Colonic mucosa (tissue), 4 donors: ENCODE measurements around the gene FAM240A. TPM values are rescaled to one million over a fixed set of nuclear protein-coding genes. Genes with fewer than 3 reads are reported as not detected.

Experiments
- DNase-seq: peaks from one replicate; pipeline ENCODE4 v3.0.0-alpha.2; 2020
- H3K27ac ChIP-seq: fragments of 200-600 bp; one replicate; pipeline ENCODE4 v1.8.0; 2021
- H3K27me3 ChIP-seq: fragments of 200-600 bp; one replicate; pipeline ENCODE4 v1.8.0; 2021
- H3K36me3 ChIP-seq: fragments of 200-600 bp; one replicate; pipeline ENCODE4 v1.8.0; 2021
- H3K4me1 ChIP-seq: fragments of 200-600 bp; one replicate; pipeline ENCODE4 v1.8.0; 2021; ENCODE audit warnings: mild to moderate bottlenecking
- H3K4me3 ChIP-seq: fragments of 200-600 bp; one replicate; pipeline ENCODE4 v1.8.0; 2021
- H3K9ac ChIP-seq, 2 donors: one replicate each; pipeline ENCODE4 v1.7.0; 2013; ENCODE audit warnings: control low read depth in 2 of 2, low read depth in 2 of 2, low read length in 2 of 2
- H3K9me3 ChIP-seq: fragments of 200-600 bp; one replicate; pipeline ENCODE4 v1.8.0; 2021
- CTCF ChIP-seq: fragments of 200-600 bp; IDR thresholded peaks from one replicate; pipeline ENCODE4 v1.8.0; 2022; ENCODE audit warnings: antibody characterized with exemption, mild to moderate bottlenecking
- intact Hi-C: fragments of 100-400 bp; cut with DNase I; formaldehyde crosslinking; loops from one replicate; pipeline ENCODE4 v1.14.1; 2022
- total RNA-seq, 2 donors: library from RNA; stranded (reverse); fragmentation: NEBNext Ultra II Directional in 1 of 2; extraction: Animal tissue kit (Norgen Biotek cat#: 25700) in 1 of 2; gene quantifications; one replicate each; pipeline ENCODE4 v1.2.1, GENCODE V29; 2021
- donor health status: healthy.
- donor health status: DM: no; HTN: no; CAD: no.
- donor health status: DM: no; HTN: no; CAD: no.

FAM240A gene
- total RNA-seq, 2 donors from 2014 or later = not detected

GRCh38 chr3:46667657-46668056 lies 55.3 kb downstream of the FAM240A start:
- Histone ChIP-seq H3K27ac (no peak overlapping the region), H3K4me3 (no peak overlapping the region), H3K27me3 (no peaks in the 10 kb centered on the region), H3K9ac (no peak overlapping the region), H3K4me1 (no peaks in the 10 kb centered on the region), H3K36me3 (no peaks in the 10 kb centered on the region), H3K9me3 (no peaks in the 10 kb centered on the region)
- no peak for DNase-seq
- TF ChIP-seq CTCF = no peak
- intact Hi-C loops = no loop called here

GRCh38 chr3:46668116-46668515 lies 55.8 kb downstream of the FAM240A start:
- DNase-seq = no peak
- no peaks in the 10 kb centered on the region for H3K9me3 ChIP-seq
- H3K4me1 ChIP-seq = no peaks in the 10 kb centered on the region
- H3K4me3 ChIP-seq = no peak overlapping the region
- H3K36me3 ChIP-seq = no peaks in the 10 kb centered on the region
- TF ChIP-seq CTCF = no peak
- no peak overlapping the region for H3K27ac ChIP-seq
- no peaks in the 10 kb centered on the region for H3K27me3 ChIP-seq
- intact Hi-C loops = no loop called here
- H3K9ac ChIP-seq = no peak overlapping the region

DNA sequence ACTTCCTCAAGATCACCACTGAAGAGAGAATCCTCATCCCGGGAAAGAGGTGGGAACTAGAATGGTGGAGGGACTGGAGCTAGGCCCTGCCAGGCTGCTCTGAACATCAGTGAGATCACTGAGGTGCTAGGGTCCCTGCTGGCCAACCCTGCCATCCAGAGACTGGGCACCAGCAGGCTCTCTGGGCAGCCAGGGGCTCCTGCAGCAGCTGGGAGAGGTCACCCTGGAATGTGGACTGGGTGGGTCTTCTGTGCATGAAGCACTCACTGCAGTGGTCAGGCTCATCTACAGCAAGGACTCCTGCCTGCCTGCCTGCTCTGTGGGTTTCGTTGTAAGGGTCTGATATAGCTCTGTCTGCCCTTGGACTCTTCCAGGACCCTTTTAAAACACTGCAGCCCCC lies 56.3 kb downstream of the FAM240A start:
- no peak for TF ChIP-seq CTCF
- Histone ChIP-seq H3K4me3 (no peak overlapping the region), H3K27ac (no peak overlapping the region), H3K27me3 (no peaks in the 10 kb centered on the region), H3K4me1 (no peaks in the 10 kb centered on the region), H3K9ac (no peak overlapping the region), H3K36me3 (no peaks in the 10 kb centered on the region), H3K9me3 (no peaks in the 10 kb centered on the region)
- DNase-seq = no peak
- intact Hi-C loops = no loop called here

GRCh38 chr3:46669191-46669999 lies 57.1 kb downstream of the FAM240A start:
- no peak for DNase-seq
- Histone ChIP-seq H3K9me3 (no peaks in the 10 kb centered on the region), H3K27me3 (no peaks in the 10 kb centered on the region), H3K27ac (no peak overlapping the region), H3K9ac (no peak overlapping the region), H3K36me3 (no peaks in the 10 kb centered on the region), H3K4me3 (no peak overlapping the region), H3K4me1 (no peaks in the 10 kb centered on the region)
- intact Hi-C loops = no loop called here
- TF ChIP-seq CTCF = no peak

DNA sequence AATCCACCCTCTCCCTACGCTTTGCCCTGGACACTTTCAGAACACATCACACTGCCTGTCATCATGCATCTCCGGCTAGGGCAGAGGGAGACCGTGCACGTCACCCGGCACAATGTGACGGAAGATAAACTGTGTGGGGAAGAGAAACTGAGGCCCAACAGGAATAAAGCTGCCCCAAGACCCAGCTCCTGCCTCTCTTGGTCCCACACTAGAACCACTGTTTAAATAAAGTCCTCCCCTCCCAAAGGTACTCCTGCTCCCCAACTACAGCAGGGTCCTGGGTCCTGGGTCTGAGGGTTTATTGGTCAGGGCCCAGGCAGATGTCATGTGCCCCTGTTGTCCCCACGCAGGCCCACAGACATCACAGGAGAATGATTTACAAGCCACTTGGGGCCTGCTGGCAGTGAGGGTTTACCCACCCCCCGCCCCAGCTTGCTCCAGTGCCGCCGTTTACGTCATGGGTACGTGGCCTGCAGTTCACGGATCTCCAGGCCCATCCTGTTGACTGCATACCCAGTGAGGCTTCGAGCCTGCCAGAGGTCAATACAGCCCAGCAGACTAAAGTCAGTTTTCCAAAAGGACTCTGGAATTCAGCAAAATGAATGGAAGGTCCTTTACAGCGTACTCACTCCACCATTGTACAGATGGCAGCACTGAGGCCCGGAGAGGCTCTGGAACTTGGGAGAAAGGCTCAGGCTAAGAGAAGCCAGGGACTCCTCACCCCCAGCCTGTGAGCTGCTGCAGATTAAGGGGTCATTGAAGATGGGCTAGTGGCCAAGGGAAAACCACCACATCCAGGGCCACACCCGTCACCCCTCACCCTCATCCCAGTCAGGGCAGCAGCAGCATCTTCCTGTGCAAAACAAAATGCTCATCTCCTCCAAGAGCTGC lies 57.9 kb downstream of the FAM240A start:
- Histone ChIP-seq H3K27me3 (no peaks in the 10 kb centered on the region), H3K4me3 (no peak overlapping the region), H3K4me1 (no peaks in the 10 kb centered on the region), H3K36me3 (no peaks in the 10 kb centered on the region), H3K9ac (no peak overlapping the region), H3K27ac (no peak overlapping the region), H3K9me3 (no peaks in the 10 kb centered on the region)
- TF ChIP-seq CTCF = no peak
- DNase-seq = no peak
- intact Hi-C loops = no loop called here
